Measurements from ENCODE around the gene CNTNAP4.

The CNTNAP4 gene

DNA sequence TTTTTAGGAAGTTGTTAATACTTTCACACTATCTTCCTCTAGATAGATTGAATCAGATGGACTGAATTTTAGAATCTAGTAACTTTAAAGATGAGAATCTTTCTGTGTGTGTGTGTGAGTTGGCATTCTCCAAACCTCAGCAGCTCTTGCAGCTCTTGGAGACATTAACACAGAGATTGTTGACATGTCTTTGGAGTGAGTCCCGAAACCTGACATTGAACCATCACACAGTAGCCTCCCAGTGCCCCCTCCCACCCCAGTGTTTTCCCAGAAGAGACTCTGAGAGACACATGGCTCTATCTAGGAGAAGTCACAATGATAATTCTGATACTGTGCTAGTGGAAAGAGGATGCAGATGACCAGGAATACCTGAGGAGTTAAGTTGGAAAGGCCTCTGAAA lies 103.9 kb downstream of the CNTNAP4 start:
- Histone ChIP-seq H3K4me1 (peaks cover 0 to 17% (median 0%) of the 10 kb centered on the region in 10 experiments; a peak in 6 of 20 replicates), H3K27me3 (no peaks in the 10 kb centered on the region), H3K4me3 (no peak overlapping the region), H3K27ac (no peak overlapping the region), H3K9me3 (replicated peaks in 1 of 11) (no peaks in the 10 kb centered on the region), H4K20me1 (no peaks in the 10 kb centered on the region), H3K9ac (no peak overlapping the region), H3K4me2 (peak overlapping the region in 2 of 11 experiments; percentile 2 to 11; a peak in 1 of 22 replicates), H3K36me3 (no peaks in the 10 kb centered on the region)
- TF ChIP-seq Cebpa-rat (IDR thresholded peaks at IDR 0.05), result no peak

DNA sequence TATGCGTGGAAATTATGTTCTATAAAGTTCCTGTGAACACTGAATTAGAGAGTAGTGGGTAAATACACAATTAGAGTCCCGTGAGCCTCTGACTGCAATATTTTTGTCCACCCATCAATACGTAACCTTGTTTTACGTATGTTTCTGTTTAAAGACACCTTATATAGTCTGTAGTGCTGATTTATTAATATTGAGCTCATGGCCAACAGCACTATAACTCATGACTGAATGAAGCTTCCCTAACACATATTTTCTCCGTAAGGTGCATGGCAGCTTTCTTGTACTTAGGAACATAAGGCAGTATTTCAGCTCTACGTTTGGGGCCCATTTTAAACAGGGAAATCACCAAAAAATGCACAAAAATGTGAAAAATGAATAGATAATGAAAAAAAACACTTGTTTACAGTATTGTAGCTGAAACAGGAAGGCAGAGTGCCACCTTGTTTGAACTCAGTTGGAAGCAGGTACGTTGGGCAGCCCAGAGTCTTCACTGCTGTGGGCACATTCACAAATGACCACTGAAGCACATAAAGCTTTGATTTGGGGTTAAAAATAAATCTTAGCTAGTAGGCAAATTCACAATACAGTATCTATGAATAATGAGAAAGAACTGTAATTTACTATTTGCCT lies 108.5 kb downstream of the CNTNAP4 start:
- Histone ChIP-seq H4K20me1 (no peaks in the 10 kb centered on the region), H3K4me1 (peaks cover 0 to 53% (median 0%) of the 10 kb centered on the region in 10 experiments; a peak in 6 of 20 replicates), H3K9ac (no peak overlapping the region), H3K36me3 (no peaks in the 10 kb centered on the region), H3K4me3 (no peak overlapping the region), H3K9me3 (replicated peaks in 1 of 11) (no peaks in the 10 kb centered on the region), H3K27me3 (no peaks in the 10 kb centered on the region), H3K27ac (0 out of 22 replicates have a peak overlapping the region, but pooled peaks of 1 of the 11 experiments have one; percentile 39), H3K4me2 (peak overlapping the region in 3 of 11 experiments; percentile 24 to 73 (median 27); a peak in 3 of 22 replicates)
- no peak for TF ChIP-seq Cebpa-rat (IDR thresholded peaks at IDR 0.05)

- Histone ChIP-seq H3K9ac (no peak overlapping the region), H3K4me2 (peak overlapping the region in 5 of 11 experiments; percentile 3 to 73 (median 27); a peak in 8 of 22 replicates), H4K20me1 (no peaks in the 10 kb centered on the region), H3K36me3 (no peaks in the 10 kb centered on the region), H3K4me1 (peaks cover 0 to 46% (median 0%) of the 10 kb centered on the region in 10 experiments; a peak in 6 of 20 replicates), H3K27ac (peak overlapping the region in 1 of 11 experiments; percentile 39; a peak in 2 of 22 replicates), H3K9me3 (replicated peaks in 1 of 11) (no peaks in the 10 kb centered on the region), H3K27me3 (no peaks in the 10 kb centered on the region), H3K4me3 (no peak overlapping the region)
- TF ChIP-seq Cebpa-rat (IDR thresholded peaks at IDR 0.05), result peak in 3 of 11 experiments; percentile 56 to 70 (median 61); a peak in 3 of 22 replicates
These were observed 109.6 kb downstream of the CNTNAP4 start for GRCh38 chr16:76386784-76387183.

DNA sequence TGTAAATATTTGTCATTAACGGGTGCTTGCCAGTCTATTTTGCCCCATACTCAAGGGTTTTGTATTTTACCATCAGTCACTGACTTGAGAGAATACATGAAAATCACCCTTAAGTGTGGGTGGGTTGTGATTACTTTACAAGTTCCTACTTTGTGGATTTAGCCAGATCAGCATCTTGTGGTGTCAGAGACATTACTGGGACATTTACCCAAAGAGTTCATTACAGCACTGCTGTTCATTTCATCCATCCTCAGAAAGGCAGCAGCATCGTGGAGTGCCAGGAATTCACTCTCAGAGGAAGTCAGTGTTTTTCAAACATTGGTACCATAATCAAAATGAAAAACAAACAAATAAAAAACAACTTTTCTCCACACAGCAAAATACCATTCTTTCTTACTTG lies 110.8 kb downstream of the CNTNAP4 start:
- no peaks in the 10 kb centered on the region for H3K36me3 ChIP-seq
- H3K27me3 ChIP-seq, result no peaks in the 10 kb centered on the region
- H4K20me1 ChIP-seq, result no peaks in the 10 kb centered on the region
- H3K4me2 ChIP-seq, result peak overlapping the region in 3 of 11 experiments; percentile 27 to 73 (median 69); a peak in 6 of 22 replicates
- no peak overlapping the region for H3K4me3 ChIP-seq
- H3K9ac ChIP-seq, result no peak overlapping the region
- H3K4me1 ChIP-seq, result peaks cover 0 to 46% (median 0%) of the 10 kb centered on the region in 10 experiments; a peak in 6 of 20 replicates
- H3K9me3 ChIP-seq (replicated peaks in 1 of 11), result no peaks in the 10 kb centered on the region
- no peak for TF ChIP-seq Cebpa-rat (IDR thresholded peaks at IDR 0.05)
- peak overlapping the region in 1 of 11 experiments; percentile 47; a peak in 1 of 22 replicates for H3K27ac ChIP-seq

- no peak overlapping the region for H3K27ac ChIP-seq
These were observed 111.9 kb downstream of the CNTNAP4 start for GRCh38 chr16:76389126-76389525.

GRCh38 chr16:76390476-76390875 lies 113.3 kb downstream of the CNTNAP4 start:
- no peaks in the 10 kb centered on the region for H3K27me3 ChIP-seq
- H3K9me3 ChIP-seq (replicated peaks in 1 of 11), result no peaks in the 10 kb centered on the region
- H3K4me1 ChIP-seq, result peaks cover 0 to 45% (median 0%) of the 10 kb centered on the region in 10 experiments; a peak in 6 of 20 replicates
- no peaks in the 10 kb centered on the region for H4K20me1 ChIP-seq
- H3K9ac ChIP-seq, result no peak overlapping the region
- TF ChIP-seq Cebpa-rat (IDR thresholded peaks at IDR 0.05), result no peak
- H3K4me2 ChIP-seq, result no peak overlapping the region
- no peak overlapping the region for H3K4me3 ChIP-seq
- H3K27ac ChIP-seq, result no peak overlapping the region
- H3K36me3 ChIP-seq, result no peaks in the 10 kb centered on the region

More at GRCh38 chr16:76389126-76389525, 111.9 kb downstream of the CNTNAP4 start:
- Histone ChIP-seq H3K4me3 (no peak overlapping the region), H3K4me1 (peaks cover 0 to 46% (median 0%) of the 10 kb centered on the region in 10 experiments; a peak in 6 of 20 replicates), H3K4me2 (peak overlapping the region in 1 of 11 experiments; percentile 33; a peak in 1 of 22 replicates), H3K9me3 (replicated peaks in 1 of 11) (no peaks in the 10 kb centered on the region), H3K9ac (no peak overlapping the region), H3K27me3 (no peaks in the 10 kb centered on the region), H3K36me3 (no peaks in the 10 kb centered on the region), H4K20me1 (no peaks in the 10 kb centered on the region)
- TF ChIP-seq Cebpa-rat (IDR thresholded peaks at IDR 0.05), result no peak

DNA sequence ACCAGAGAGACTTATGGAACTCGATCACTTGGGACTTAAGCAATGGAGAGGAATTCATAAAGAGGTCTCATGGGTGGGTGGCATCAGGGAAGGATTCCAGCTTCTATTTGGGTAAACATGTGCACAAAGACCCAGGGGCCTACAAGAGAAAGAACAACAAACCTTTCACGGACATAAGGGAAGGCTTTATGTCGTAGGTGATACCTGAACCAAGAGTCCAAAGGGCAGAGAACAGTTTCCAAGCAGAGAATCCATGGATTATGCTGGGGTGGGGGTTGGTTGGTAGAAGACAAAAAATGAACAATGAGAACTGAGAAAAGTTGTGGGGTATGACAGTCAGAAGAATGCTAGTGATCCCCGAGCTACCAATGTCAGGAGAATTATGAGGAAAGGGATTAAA lies 119.8 kb downstream of the CNTNAP4 start:
- Histone ChIP-seq H3K9ac (no peak overlapping the region), H3K4me1 (no peaks in the 10 kb centered on the region), H3K4me3 (no peak overlapping the region), H3K4me2 (no peak overlapping the region), H3K27me3 (no peaks in the 10 kb centered on the region), H3K9me3 (replicated peaks in 1 of 11) (peaks cover 0 to 4% (median 0%) of the 10 kb centered on the region in 11 experiments; a peak in 1 of 22 replicates), H4K20me1 (no peaks in the 10 kb centered on the region), H3K36me3 (no peaks in the 10 kb centered on the region), H3K27ac (no peak overlapping the region)
- TF ChIP-seq Cebpa-rat (IDR thresholded peaks at IDR 0.05), result no peak

DNA sequence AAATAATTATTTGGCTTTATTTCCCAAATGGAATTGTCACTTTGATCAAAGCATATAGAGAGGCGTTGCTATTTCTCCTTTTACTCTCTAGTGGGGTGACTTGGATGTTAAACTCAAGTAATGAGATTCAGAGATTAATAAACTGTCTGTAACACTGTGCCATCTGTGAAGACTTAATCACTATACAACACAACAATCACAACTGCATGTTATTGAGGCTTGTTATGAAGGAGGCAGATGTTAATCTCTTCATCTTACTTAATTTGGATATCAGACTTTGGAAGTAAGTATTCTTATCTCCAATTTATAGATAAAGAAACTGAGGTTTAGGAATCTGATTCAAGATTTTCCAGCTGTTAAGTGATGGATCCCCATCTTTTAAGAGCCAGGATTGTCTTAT lies 132.5 kb downstream of the CNTNAP4 start:
- Histone ChIP-seq H4K20me1 (no peaks in the 10 kb centered on the region), H3K4me2 (no peak overlapping the region), H3K36me3 (no peaks in the 10 kb centered on the region), H3K27ac (no peak overlapping the region), H3K4me3 (no peak overlapping the region), H3K9me3 (replicated peaks in 1 of 11) (peaks cover 0 to 8% (median 0%) of the 10 kb centered on the region in 11 experiments; a peak in 2 of 22 replicates), H3K9ac (no peak overlapping the region), H3K27me3 (no peaks in the 10 kb centered on the region), H3K4me1 (no peaks in the 10 kb centered on the region)
- TF ChIP-seq Cebpa-rat (IDR thresholded peaks at IDR 0.05), result no peak

- H3K27ac ChIP-seq, result no peak overlapping the region
- no peaks in the 10 kb centered on the region for H3K36me3 ChIP-seq
- no peak for TF ChIP-seq Cebpa-rat (IDR thresholded peaks at IDR 0.05)
- H4K20me1 ChIP-seq, result no peaks in the 10 kb centered on the region
- no peaks in the 10 kb centered on the region for H3K9me3 ChIP-seq (replicated peaks in 1 of 11)
- H3K4me3 ChIP-seq, result no peak overlapping the region
- H3K27me3 ChIP-seq, result no peaks in the 10 kb centered on the region
- no peaks in the 10 kb centered on the region for H3K4me1 ChIP-seq
- H3K4me2 ChIP-seq, result no peak overlapping the region
- H3K9ac ChIP-seq, result no peak overlapping the region
These were observed 144.4 kb downstream of the CNTNAP4 start for GRCh38 chr16:76421571-76421970.
